HG02763 (cell line): ENCODE results near the gene SYTL2.
"Not testable (repeated sequence)": the region's sequence is repeated elsewhere in the genome, so short reads cannot be mapped to it uniquely, and the experiment has no call there.

ENCODE experiments used
- ATAC-seq: cut with Tn5 transposase; IDR thresholded peaks from one replicate; pipeline ENCODE4 v1.9.1; 2021; ENCODE audit warnings: mild to moderate bottlenecking, moderate library complexity; ENCODE audit not compliant: unreplicated experiment

Gene SYTL2, protein sequence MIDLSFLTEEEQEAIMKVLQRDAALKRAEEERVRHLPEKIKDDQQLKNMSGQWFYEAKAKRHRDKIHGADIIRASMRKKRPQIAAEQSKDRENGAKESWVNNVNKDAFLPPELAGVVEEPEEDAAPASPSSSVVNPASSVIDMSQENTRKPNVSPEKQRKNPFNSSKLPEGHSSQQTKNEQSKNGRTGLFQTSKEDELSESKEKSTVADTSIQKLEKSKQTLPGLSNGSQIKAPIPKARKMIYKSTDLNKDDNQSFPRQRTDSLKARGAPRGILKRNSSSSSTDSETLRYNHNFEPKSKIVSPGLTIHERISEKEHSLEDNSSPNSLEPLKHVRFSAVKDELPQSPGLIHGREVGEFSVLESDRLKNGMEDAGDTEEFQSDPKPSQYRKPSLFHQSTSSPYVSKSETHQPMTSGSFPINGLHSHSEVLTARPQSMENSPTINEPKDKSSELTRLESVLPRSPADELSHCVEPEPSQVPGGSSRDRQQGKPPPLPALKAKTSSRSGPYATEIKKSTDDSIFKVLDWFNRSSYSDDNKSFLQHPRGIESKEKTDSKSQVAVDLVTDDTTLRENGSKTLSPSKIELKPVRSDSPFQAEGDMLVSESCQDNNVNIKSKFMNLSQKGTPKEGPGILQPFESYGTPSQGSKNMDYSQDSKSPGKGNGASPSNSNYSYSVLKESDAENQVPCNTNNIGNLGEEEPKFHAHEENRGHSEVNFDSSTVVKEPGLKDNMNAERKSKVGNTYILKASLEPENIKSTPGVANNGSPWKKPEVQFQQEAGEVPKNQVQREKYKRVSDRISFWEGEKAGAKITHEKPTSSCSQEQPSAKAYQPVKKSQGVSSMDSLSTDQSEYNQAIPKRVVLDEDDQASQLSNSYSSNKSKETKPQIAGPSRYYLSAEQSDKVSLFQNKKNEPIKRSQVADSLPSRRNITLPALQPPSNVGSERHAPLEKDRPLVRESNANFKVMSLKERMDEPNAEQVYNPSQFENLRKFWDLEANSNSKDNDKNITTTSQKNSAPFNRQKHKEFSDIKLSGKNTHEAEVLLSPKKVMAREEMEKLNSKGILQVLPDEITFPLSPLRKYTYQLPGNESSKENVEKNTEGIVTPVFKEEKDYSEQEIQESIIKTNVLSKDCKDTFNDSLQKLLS (N-terminal part only)

DNA sequence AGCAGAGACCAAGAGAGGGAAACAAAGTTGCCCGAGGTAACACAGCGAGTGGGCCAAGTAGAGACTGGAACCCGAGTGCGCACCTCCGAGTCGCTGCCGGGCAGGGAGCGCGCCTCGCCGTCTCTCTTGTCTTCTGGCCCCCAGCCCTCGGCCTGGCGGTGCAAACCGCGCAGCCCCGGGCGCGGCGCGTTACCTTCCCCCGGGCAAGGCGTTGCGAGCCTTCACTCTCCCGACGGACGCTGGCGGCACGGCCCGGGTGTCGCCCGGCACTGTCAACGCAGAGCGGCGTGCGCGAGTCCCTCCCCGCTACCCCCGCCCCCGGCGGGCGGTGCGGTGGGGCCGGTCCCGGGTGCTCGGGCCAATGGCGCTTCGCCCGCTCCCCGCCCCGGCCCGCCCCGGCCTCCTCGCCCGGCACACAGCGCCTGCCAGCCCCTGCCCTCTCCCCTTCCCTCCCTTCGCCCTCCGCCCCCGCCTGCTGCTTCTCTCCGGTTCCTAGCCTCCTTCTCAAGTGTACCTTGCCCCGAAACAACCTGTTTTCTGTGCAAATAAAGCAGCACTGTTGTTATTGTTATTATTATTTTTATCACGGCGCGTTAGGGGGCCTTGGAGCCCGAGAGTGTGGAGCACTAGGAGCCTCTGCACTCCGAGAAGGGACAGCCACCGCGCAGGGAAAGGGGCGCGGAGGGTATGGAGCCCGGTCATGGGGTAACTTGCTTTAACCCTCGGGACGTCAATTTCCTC lies at the start of gene SYTL2:
Gene SYTL2 (minus strand): TSS at position 271 of the 741 bp plus-strand sequence. CDS start 53,416 bp downstream, outside the sequence.
- peak; percentile 79 for ATAC-seq

DNA sequence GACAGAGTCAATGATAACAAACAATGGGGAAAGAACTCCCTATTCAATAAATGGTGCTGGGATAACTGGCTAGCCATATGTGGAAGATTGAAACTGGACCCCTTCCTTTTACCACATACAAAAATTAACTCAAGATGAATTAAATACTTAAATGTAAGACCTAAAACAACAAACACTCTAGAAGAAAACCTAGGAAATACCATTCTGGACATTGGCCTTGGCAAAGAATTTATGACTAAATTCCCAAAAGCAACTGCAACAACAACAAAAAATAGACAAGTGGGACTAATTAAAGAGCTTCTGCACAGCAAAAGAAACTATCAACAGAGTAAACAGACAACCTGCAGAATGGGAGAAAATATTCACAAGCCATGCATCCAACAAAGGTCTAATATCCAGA lies 48.6 kb upstream of the SYTL2 start:
- not testable (repeated sequence) for ATAC-seq

GRCh38 chr11:85857098-85857497 lies 46.2 kb upstream of the SYTL2 start:
- no peak for ATAC-seq

- no peak for ATAC-seq
Measured at GRCh38 chr11:85855341-85855656, 44.4 kb upstream of the SYTL2 start, which contains the start of gene CCDC83. Gene CCDC83 (plus strand): TSS chr11:85855383. CDS start chr11:85865124, 9,741 bp downstream.

DNA sequence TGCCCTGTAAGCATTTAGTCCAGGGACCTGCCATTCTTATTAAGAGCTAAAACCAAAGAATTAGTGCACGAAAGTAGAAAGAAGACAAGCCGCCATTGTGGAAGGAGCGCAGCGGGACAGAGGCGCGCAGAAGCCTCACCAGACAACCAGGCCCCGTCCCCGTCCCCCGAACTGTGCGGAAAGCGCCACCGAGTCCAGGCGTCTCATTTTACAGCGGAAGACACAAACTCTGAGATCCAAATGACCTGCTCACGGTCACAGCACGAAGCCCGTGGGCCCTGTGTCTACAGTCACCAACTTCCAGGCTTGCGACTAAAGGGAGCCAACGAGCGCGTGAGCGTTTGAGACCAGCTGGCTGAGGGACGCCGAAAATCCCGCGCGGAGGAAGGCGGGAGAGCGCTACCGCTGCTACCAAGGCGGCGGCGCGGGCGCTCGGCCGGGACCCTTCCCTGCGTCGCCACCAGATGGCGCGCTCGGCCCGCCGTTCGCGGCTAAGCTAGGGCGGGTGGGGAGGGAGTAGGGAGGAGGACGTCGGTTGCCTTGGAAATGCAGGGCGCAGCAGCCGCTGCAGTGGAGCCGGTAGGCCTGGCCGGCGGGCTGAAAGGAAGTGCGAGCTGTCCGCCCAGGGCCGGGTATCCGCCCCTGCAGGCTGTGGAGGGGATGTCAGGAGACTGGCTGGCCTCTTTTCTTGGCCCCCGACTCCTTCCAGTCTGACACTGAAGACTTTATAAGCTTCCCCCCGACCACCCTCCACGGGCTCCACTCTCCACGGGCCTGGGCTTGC lies 43.8 kb upstream of the SYTL2 start:
- ATAC-seq = peak; percentile 100

- no peak for ATAC-seq
Measured at GRCh38 chr11:85854212-85854556, 43.2 kb upstream of the SYTL2 start.

GRCh38 chr11:85853541-85853940 lies 42.6 kb upstream of the SYTL2 start:
- not testable (repeated sequence) for ATAC-seq

GRCh38 chr11:85852754-85853153 lies 41.8 kb upstream of the SYTL2 start:
- ATAC-seq = not testable (repeated sequence)

DNA sequence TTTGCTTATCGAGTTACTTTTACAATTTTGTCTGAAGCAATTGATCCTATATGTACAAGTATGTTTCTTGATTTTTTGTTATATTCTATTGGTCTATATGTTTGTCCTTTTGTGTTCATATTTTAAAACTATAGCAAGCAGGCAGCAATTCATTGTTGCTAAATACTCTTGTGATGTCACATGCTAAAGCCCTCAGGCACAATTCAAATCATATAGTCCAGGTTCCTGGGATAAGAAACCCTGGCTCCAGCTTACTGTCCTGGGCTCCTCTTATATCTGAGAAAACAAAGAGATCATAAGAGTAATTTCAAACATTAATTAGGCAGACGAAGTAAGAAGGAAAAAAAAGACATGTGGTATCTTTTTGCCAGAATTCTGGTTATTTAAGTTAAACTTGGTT lies 37.6 kb upstream of the SYTL2 start:
- no peak for ATAC-seq

DNA sequence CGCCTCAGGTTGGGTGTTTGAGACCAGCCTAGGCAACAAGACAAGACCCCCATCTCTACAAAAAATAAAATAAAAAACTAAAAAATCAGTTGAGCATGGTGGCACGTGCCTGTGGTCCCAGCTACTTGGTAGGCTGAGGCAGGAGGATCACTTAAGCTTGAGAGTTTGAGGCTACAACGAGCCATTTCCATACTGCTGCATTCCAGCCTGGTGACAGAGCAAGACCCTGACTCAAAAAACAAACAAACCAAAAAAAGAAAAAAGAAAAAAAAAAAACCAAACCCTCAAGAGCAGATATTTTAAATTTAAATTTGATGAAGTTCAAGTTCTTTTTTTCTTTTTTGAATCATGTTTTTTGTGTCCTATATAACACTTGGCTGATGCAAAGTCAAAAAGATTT lies 37.1 kb upstream of the SYTL2 start:
- ATAC-seq = no peak

DNA sequence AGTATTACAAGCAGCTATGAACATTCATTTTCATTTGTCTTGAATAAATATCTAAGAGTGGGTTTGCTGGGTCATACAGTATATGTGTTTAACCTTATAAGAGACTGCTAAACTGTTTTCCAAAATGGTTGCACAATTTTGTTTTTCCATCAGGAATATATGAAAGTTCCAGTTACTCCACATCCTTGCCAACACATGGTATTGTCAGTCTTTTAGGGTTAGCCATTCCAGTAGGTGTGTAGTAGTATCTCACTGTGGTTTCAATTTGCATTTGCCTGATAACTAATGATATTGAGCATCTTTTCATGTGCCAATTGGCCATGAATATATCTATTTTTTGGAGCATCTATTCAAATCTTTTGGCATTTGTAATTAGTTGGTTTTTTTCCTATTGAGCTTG lies 36.5 kb upstream of the SYTL2 start:
- ATAC-seq = no peak

DNA sequence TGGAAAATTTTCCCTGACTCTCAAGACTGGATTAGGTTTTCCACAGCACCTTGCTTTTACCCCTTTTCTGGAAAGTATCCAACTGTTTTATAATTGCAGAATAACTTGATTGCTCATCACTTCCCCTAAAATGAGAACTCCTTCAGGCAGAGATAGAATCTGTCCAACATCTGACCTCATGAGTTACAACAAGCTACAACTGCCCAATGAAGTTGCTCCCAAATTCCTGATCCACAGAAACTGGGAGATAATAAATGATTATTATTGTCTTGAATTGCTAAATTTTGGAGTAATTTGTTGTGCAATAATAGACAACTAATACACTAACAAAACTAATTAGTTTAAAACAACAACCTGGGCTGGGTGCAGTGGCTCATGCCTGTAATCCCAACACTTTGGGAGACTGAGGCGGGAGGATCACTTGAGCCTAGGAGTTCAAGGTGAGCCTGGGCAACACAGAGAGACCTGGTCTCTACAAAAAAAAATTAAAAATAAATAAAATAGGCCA lies 34.2 kb upstream of the SYTL2 start:
- ATAC-seq = no peak

DNA sequence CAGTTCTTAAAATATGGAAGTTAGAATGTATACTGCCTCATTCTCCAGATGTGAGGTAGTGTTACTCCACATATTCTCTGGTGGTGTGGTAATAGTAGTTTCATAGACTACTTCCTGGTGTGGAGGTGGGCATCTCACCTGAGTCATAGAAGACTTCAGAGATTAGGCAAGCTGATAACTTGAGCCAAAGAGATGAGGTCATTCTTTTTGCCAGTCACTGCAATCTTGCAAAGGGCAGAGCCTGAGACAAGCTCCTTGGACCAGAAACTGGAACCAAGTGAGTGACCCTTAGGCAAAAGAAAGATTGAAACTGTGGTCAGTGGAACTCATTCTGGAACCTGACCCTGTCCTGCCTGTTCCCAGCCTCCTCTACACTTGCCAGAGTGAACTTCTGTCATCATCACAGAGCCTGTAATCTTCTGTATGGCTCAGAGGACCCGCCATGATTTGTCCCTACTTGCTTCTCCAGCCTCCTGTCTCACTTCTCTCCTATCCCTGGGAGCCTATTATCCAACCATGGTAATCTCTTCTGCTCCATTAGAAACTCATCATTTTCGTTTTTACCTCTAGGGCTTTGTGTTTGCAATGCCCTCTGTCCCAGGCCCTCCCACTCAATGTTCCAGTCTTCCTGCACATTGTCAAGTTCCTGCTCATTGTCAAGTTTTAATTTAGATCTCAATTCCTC lies 33.6 kb upstream of the SYTL2 start:
- ATAC-seq = no peak

GRCh38 chr11:85843929-85844328 lies 33.0 kb upstream of the SYTL2 start:
- ATAC-seq = no peak

DNA sequence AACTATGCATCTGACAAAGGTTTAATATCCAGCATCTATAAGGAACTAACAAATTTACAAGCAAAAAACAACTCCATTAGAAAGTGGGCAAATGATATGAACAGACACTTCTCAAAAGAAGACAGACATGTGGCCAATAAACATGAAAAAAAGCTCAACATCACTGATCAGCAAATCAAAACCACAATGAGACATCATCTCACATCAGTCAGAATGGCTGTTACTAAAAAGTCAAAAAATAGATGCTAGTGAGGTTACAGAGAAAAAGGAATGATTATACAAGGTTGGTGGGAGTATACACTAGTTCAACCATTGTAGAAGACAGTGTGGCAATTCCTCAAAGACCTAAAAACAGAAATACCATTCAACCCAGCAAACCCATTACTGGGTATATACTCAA lies 30.0 kb upstream of the SYTL2 start:
- ATAC-seq = not testable (repeated sequence)

- ATAC-seq = no peak
Measured at GRCh38 chr11:85835729-85836128, 24.8 kb upstream of the SYTL2 start.

GRCh38 chr11:85835263-85835662 lies 24.3 kb upstream of the SYTL2 start:
- ATAC-seq = no peak

DNA sequence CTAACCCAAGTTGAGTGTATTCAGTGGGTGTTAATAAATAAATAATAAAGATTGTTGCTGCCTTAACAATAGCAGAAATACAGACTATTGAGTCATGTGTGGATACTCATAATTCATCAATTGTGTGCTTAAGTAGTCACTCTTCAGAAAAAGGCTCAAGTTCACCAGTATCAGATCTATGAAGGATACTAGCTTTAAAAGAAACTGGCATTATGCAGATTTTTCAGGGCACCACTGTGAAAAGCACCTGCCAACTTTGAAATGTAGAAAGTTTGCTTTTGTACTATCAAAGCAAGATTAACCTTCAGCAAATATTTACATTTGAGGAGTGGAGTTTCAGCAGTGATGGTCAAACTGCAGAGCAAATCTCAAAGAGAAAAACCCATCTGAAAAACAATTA lies 20.1 kb upstream of the SYTL2 start:
- no peak for ATAC-seq

GRCh38 chr11:85829172-85829571 lies 18.2 kb upstream of the SYTL2 start:
- no peak for ATAC-seq
